ENCODE results near the gene MYO10.

MYO10 gene

GRCh38 chr5:16931334-16932110 lies 4.6 kb downstream of the MYO10 start:
- Histone ChIP-seq H3K27me3 (ENCODE audit: insufficient read depth, low read length, poor library complexity) (no peaks in the 10 kb centered on the region), H3K4me1 (ENCODE audit: insufficient read depth, low read length) (no peaks in the 10 kb centered on the region), H3K9me3 (ENCODE audit: insufficient read depth, low read length, severe bottlenecking) (no peaks in the 10 kb centered on the region), H3K27ac (ENCODE audit: low read length) (no peak overlapping the region), H3K4me3 (ENCODE audit: low read depth in 1 of 2, low read length in 2 of 2) (no peak overlapping the region), H4K20me1 (ENCODE audit: insufficient read depth, low read length) (no peaks in the 10 kb centered on the region), H3K36me3 (ENCODE audit: insufficient read depth, low read length) (no peaks in the 10 kb centered on the region), H2AFZ (ENCODE audit: low read depth, low read length) (no peak overlapping the region), H3K9ac (ENCODE audit: low read depth, low read length) (no peak overlapping the region), H3K79me2 (ENCODE audit: insufficient read depth, low read length) (no peaks in the 10 kb centered on the region), H3K4me2 (ENCODE audit: insufficient read depth, low read length) (no peak overlapping the region)
- no peak for TF ChIP-seq CTCF (IDR thresholded peaks at IDR 0.05; ENCODE audit: borderline replicate concordance, extremely low read depth, low read length, poor library complexity, severe bottlenecking)
- no peak for TF ChIP-seq EZH2 (IDR thresholded peaks at IDR 0.05; ENCODE audit: borderline replicate concordance, low read depth, low read length, severe bottlenecking)
- ATAC-seq (ENCODE audit: insufficient read depth, low read depth) = no peak
- no peak for DNase-seq

- no peaks in the 10 kb centered on the region for H3K4me1 ChIP-seq (ENCODE audit: insufficient read depth, low read length)
- H4K20me1 ChIP-seq (ENCODE audit: insufficient read depth, low read length) = no peaks in the 10 kb centered on the region
- DNase-seq (no peak), ATAC-seq (ENCODE audit: insufficient read depth, low read depth) (no peak)
- no peaks in the 10 kb centered on the region for H3K36me3 ChIP-seq (ENCODE audit: insufficient read depth, low read length)
- H3K4me3 ChIP-seq (ENCODE audit: low read depth in 1 of 2, low read length in 2 of 2) = no peak overlapping the region
- no peaks in the 10 kb centered on the region for H3K27me3 ChIP-seq (ENCODE audit: insufficient read depth, low read length, poor library complexity)
- no peak overlapping the region for H3K27ac ChIP-seq (ENCODE audit: low read length)
- H3K4me2 ChIP-seq (ENCODE audit: insufficient read depth, low read length) = no peak overlapping the region
- H2AFZ ChIP-seq (ENCODE audit: low read depth, low read length) = no peak overlapping the region
- no peaks in the 10 kb centered on the region for H3K79me2 ChIP-seq (ENCODE audit: insufficient read depth, low read length)
- no peak overlapping the region for H3K9ac ChIP-seq (ENCODE audit: low read depth, low read length)
- no peaks in the 10 kb centered on the region for H3K9me3 ChIP-seq (ENCODE audit: insufficient read depth, low read length, severe bottlenecking)
- TF ChIP-seq EZH2 (IDR thresholded peaks at IDR 0.05; ENCODE audit: borderline replicate concordance, low read depth, low read length, severe bottlenecking) = no peak
- TF ChIP-seq CTCF (IDR thresholded peaks at IDR 0.05; ENCODE audit: borderline replicate concordance, extremely low read depth, low read length, poor library complexity, severe bottlenecking) = no peak
These were observed 5.6 kb downstream of the MYO10 start for GRCh38 chr5:16930496-16930895.

GRCh38 chr5:16929831-16930230 lies 6.3 kb downstream of the MYO10 start:
- H3K27ac ChIP-seq (ENCODE audit: low read length) = no peak overlapping the region
- no peaks in the 10 kb centered on the region for H3K27me3 ChIP-seq (ENCODE audit: insufficient read depth, low read length, poor library complexity)
- H3K9ac ChIP-seq (ENCODE audit: low read depth, low read length) = no peak overlapping the region
- H3K4me1 ChIP-seq (ENCODE audit: insufficient read depth, low read length) = no peaks in the 10 kb centered on the region
- no peak overlapping the region for H3K4me3 ChIP-seq (ENCODE audit: low read depth in 1 of 2, low read length in 2 of 2)
- DNase-seq = no peak
- H3K9me3 ChIP-seq (ENCODE audit: insufficient read depth, low read length, severe bottlenecking) = no peaks in the 10 kb centered on the region
- no peak for ATAC-seq (ENCODE audit: insufficient read depth, low read depth)
- H2AFZ ChIP-seq (ENCODE audit: low read depth, low read length) = no peak overlapping the region
- H3K79me2 ChIP-seq (ENCODE audit: insufficient read depth, low read length) = no peaks in the 10 kb centered on the region
- H4K20me1 ChIP-seq (ENCODE audit: insufficient read depth, low read length) = no peaks in the 10 kb centered on the region
- no peak overlapping the region for H3K4me2 ChIP-seq (ENCODE audit: insufficient read depth, low read length)
- no peaks in the 10 kb centered on the region for H3K36me3 ChIP-seq (ENCODE audit: insufficient read depth, low read length)
- TF ChIP-seq CTCF (IDR thresholded peaks at IDR 0.05; ENCODE audit: borderline replicate concordance, extremely low read depth, low read length, poor library complexity, severe bottlenecking) (no peak), EZH2 (IDR thresholded peaks at IDR 0.05; ENCODE audit: borderline replicate concordance, low read depth, low read length, severe bottlenecking) (no peak)
